Osteocyte (in vitro differentiated cells): ENCODE measurements around the gene SMCHD1. TPM values are rescaled to one million over a fixed set of nuclear protein-coding genes. Genes with fewer than 3 reads are reported as not detected.

Experiments
- DNase-seq: peaks from one replicate; pipeline ENCODE4 v3.0.0; 2021; ENCODE audit warnings: mixed read lengths; ENCODE audit not compliant: unreplicated experiment; ENCODE audit errors: extremely low spot score
- H3K27ac Mint-ChIP-seq: one replicate; pipeline ENCODE4 v1.8.0; 2021; ENCODE audit warnings: mild to moderate bottlenecking, mixed read lengths; ENCODE audit not compliant: unreplicated experiment
- H3K27me3 Mint-ChIP-seq: one replicate; pipeline ENCODE4 v1.8.0; 2021; ENCODE audit warnings: mixed read lengths; ENCODE audit not compliant: unreplicated experiment
- H3K36me3 Mint-ChIP-seq: one replicate; pipeline ENCODE4 v1.8.0; 2021; ENCODE audit warnings: mixed read lengths; ENCODE audit not compliant: unreplicated experiment
- H3K4me1 Mint-ChIP-seq: one replicate; pipeline ENCODE4 v1.8.0; 2021; ENCODE audit warnings: mixed read lengths; ENCODE audit not compliant: unreplicated experiment
- H3K4me3 Mint-ChIP-seq: one replicate; pipeline ENCODE4 v1.8.0; 2021; ENCODE audit warnings: mild to moderate bottlenecking, moderate library complexity, mixed read lengths; ENCODE audit not compliant: unreplicated experiment
- H3K9me3 Mint-ChIP-seq: one replicate; pipeline ENCODE4 v1.8.0; 2021; ENCODE audit warnings: mixed read lengths; ENCODE audit not compliant: unreplicated experiment
- total RNA-seq: library from RNA; stranded (reverse); gene quantifications from 2 replicates; pipeline ENCODE4 v1.2.1, GENCODE V29; 2021
- TF ChIP-seq, protein P1 (sequence below): fragments of 200-600 bp; sonication (generic); IDR thresholded peaks from 2 replicates; pipeline ENCODE4 v1.5.0; 2021; ENCODE audit warnings: antibody characterized with exemption, mild to moderate bottlenecking, moderate library complexity

SMCHD1 gene
- total RNA-seq, 1 donor from 2014 or later, result 58.1 TPM

DNA sequence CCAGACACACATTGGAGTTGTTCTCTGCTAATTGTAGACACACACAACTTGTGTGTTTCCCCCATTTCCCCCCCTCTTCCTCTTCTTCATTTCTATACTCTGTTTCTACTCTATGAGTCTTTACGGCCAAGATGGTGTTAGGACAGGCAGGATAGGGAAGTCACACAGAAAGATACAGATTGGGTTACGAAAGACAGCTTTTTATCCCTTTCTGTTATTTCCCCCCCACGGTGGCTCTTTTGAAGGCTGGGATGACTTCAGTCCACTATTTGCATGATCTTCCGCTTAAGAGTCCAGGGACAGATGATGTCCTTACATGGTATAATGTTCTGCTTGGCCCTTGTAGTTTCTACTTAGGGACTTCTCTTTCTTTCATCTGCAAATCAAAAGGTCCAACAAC is 189.6 kb downstream of the SMCHD1 start:
- H3K27me3 Mint-ChIP-seq, result peaks cover 7% of the 10 kb centered on the region
- peaks cover 14% of the 10 kb centered on the region for H3K4me1 Mint-ChIP-seq
- no peaks in the 10 kb centered on the region for H3K9me3 Mint-ChIP-seq
- H3K27ac Mint-ChIP-seq, result no peak overlapping the region
- TF ChIP-seq, protein P1, sequence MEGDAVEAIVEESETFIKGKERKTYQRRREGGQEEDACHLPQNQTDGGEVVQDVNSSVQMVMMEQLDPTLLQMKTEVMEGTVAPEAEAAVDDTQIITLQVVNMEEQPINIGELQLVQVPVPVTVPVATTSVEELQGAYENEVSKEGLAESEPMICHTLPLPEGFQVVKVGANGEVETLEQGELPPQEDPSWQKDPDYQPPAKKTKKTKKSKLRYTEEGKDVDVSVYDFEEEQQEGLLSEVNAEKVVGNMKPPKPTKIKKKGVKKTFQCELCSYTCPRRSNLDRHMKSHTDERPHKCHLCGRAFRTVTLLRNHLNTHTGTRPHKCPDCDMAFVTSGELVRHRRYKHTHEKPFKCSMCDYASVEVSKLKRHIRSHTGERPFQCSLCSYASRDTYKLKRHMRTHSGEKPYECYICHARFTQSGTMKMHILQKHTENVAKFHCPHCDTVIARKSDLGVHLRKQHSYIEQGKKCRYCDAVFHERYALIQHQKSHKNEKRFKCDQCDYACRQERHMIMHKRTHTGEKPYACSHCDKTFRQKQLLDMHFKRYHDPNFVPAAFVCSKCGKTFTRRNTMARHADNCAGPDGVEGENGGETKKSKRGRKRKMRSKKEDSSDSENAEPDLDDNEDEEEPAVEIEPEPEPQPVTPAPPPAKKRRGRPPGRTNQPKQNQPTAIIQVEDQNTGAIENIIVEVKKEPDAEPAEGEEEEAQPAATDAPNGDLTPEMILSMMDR, result no peak
- no peaks in the 10 kb centered on the region for H3K36me3 Mint-ChIP-seq
- DNase-seq, result no peak
- H3K4me3 Mint-ChIP-seq, result no peak overlapping the region

DNA sequence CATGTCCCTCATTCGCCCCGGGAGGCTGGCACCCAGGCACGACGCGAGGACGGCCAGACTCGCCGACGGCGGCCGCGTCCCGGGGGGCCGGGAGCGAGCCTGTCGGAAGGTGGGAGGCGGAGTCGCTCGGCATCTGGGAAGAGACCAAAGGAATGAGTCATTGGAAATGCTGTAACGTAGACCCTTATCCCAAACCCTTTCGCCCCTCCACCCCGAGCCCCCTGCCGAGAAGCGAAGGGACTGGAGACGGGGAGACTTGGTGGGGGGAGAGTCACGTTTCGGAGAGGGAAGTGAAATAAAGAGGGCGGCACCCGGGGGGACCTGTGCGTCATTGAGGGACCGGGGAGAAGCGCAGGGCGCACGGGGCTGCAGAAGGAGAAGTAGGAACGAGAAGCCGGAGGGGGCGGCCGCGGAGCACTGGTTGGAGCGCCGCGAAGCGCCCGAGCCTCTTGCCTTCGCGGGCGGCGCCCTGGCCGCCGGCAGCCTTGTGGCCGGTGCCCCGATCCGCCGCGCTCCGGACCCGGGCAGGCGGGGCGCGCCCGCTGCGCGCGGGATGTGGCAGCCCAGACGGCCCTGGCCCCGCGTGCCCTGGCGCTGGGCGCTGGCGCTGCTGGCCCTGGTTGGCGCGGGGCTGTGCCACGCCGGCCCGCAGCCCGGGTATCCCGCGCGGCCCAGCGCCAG is 191.2 kb downstream of the SMCHD1 start, which contains the start of gene EMILIN2:
TSS of gene EMILIN2 (plus strand) at position 371 of the 681 bp plus-strand sequence. CDS start at position 554, 183 bp downstream.
- H3K4me1 Mint-ChIP-seq, result peaks cover 14% of the 10 kb centered on the region
- no peaks in the 10 kb centered on the region for H3K9me3 Mint-ChIP-seq
- DNase-seq, result no peak
- H3K27me3 Mint-ChIP-seq, result peaks cover 4% of the 10 kb centered on the region
- TF ChIP-seq, protein P1, result no peak
- peak within 1 kb of the TSS; percentile 66 for H3K27ac Mint-ChIP-seq
- H3K36me3 Mint-ChIP-seq, result no peaks in the 10 kb centered on the region
- H3K4me3 Mint-ChIP-seq, result peak within 1 kb of the TSS; percentile 84

- TF ChIP-seq, protein P1, result no peak
- no peaks in the 10 kb centered on the region for H3K9me3 Mint-ChIP-seq
- H3K27me3 Mint-ChIP-seq, result peaks cover 4% of the 10 kb centered on the region
- H3K36me3 Mint-ChIP-seq, result no peaks in the 10 kb centered on the region
- peaks cover 14% of the 10 kb centered on the region for H3K4me1 Mint-ChIP-seq
- no peak overlapping the region for H3K27ac Mint-ChIP-seq
- no peak for DNase-seq
- H3K4me3 Mint-ChIP-seq, result peak overlapping the region; percentile 84
Observed at GRCh38 chr18:2847317-2848246, 192.1 kb downstream of the SMCHD1 start.

DNA sequence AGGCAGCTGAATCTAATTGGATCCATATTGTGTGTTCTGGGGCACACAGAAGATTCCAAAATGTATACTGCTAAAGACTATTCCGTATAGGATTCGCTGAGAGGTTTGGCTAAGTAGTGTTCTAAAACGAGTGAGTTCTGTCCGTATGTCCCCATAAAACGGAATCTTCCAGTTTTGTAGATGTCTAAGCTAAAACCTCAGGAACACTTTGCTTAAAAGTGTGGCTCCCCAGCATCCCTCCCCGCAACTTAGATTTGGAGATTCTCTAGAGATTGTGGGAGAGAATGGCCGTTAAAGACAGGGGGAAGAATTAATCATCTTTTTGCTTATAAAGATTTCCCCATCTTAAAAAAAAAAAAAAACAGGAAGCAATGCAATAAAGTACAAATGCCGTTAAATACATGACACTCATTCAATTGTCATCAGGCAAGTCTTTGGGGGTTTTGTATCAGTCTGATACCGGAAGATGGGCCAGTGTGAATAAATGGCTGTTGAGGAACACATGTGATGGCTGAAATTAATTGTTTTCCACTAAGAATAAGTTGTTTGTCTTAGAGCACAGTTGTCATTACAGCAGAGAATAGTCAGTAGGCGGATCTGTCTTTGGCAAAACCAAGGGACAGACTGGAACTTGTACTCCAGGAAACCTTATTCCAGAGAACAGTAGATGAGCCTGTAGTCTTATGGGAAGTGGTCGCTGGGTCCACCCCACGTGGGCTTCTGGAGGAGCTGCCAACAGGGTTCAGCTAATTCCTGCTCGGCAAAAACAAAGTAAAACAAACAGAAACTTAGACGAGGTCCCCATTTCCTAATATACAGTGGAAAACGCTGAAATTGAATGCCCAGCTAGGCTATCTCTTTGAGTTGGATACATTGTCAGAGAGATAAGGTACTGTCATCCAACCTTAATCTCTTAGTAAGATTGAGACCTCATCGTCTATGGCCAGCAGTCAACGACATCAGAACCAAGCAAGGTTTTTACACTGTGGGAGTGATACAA is 193.0 kb downstream of the SMCHD1 start:
- TF ChIP-seq, protein P1, result no peak
- H3K27me3 Mint-ChIP-seq, result no peaks in the 10 kb centered on the region
- peak overlapping the region; percentile 84 for H3K4me3 Mint-ChIP-seq
- H3K36me3 Mint-ChIP-seq, result no peaks in the 10 kb centered on the region
- no peak overlapping the region for H3K27ac Mint-ChIP-seq
- peaks cover 14% of the 10 kb centered on the region for H3K4me1 Mint-ChIP-seq
- H3K9me3 Mint-ChIP-seq, result no peaks in the 10 kb centered on the region
- no peak for DNase-seq
